ENCODE results near the gene ANXA4.

GRCh38 chr2:69740502-69740951, 1.4 kb upstream of the ANXA4 start:
- TF ChIP-seq CTCF (IDR thresholded peaks at IDR 0.05) (no peak), EP300 (IDR thresholded peaks at IDR 0.05) (no peak)

Data from sigmoid colon (tissue), 4 donors.